Transverse colon (tissue), 4 donors: ENCODE measurements around the gene DCP1B. TPM values are rescaled to one million over a fixed set of nuclear protein-coding genes. Genes with fewer than 3 reads are reported as not detected.
A peak's percentile ranks its signal among the peaks of the same experiment; 100 is the strongest.

Source experiments
- DNase-seq: peaks from one replicate; pipeline ENCODE4 v3.0.0-alpha.2; 2019
- H3K27ac ChIP-seq, 4 donors: fragments of 200-600 bp; sonication (generic); 2 replicates each; pipeline ENCODE4 v1.5.1; 2016 to 2018; ENCODE audit warnings: inconsistent platforms in 4 of 4
- H3K27me3 ChIP-seq: fragments of 200-600 bp; sonication (generic); 2 replicates; pipeline ENCODE4 v1.5.1; 2017; ENCODE audit warnings: inconsistent platforms
- H3K36me3 ChIP-seq, 4 donors: fragments of 200-600 bp; sonication (generic); 2 replicates each; pipeline ENCODE4 v1.5.1; 2017 to 2019; ENCODE audit warnings: inconsistent platforms in 4 of 4
- H3K4me1 ChIP-seq, 4 donors: fragments of 200-600 bp; sonication (generic); 2 replicates each; pipeline ENCODE4 v1.5.1; 2017 to 2020; ENCODE audit warnings: inconsistent platforms in 4 of 4
- H3K4me3 ChIP-seq, 4 donors: fragments of 200-600 bp; sonication (generic); 1 replicate in 1 of 4; 2 replicates in 3 of 4; pipeline versions ENCODE4 v1.5.1 to v1.6.1; 2017 to 2019; ENCODE audit warnings: inconsistent platforms in 4 of 4
- H3K9me3 ChIP-seq, 2 donors: fragments of 200-600 bp; sonication (generic); 2 replicates each; pipeline ENCODE4 v1.5.1; 2017 to 2019; ENCODE audit warnings: inconsistent platforms in 2 of 2
- EP300 ChIP-seq: sonication (generic); formaldehyde crosslinking; IDR thresholded peaks from one replicate; pipeline ENCODE4 v1.6.1; 2017; ENCODE audit warnings: antibody characterized with exemption, low read depth
- POLR2A ChIP-seq: fragments of 450-650 bp; IDR thresholded peaks from one replicate; pipeline ENCODE4 v1.6.1; 2016; ENCODE audit warnings: antibody characterized with exemption, mild to moderate bottlenecking, moderate library complexity
- POLR2AphosphoS5 ChIP-seq, 3 donors: sonication (generic); formaldehyde crosslinking; IDR thresholded peaks; one replicate each; pipeline ENCODE4 v1.6.1; 2016; ENCODE audit warnings: antibody characterized with exemption in 3 of 3
- WGBS, 2 donors: methylation state at CpG; one replicate each; pipeline ENCODE4 v1.1.5; 2018; ENCODE audit warnings: low coverage in 1 of 2; 5-methylcytosine and 5-hydroxymethylcytosine counted together
- in situ Hi-C, 4 donors: fragments of 200-750 bp; cut with MboI; loops; one replicate each; pipeline versions ENCODE4 v1.15.0 to v1.15.1; 2017; ENCODE audit warnings: low sequenced_read_pairs in 3 of 4, low pct_ligation_motif_present in 1 of 4, low pct_unique_long_range_greater_than_20kb in 1 of 4
- intact Hi-C: fragments of 100-400 bp; cut with DNase I; formaldehyde crosslinking; loops from one replicate; pipeline ENCODE4 v1.15.1; 2023; ENCODE audit warnings: low total_unique reads
- total RNA-seq, 4 donors: library from RNA; depleted of rRNA; stranded (reverse); fragments of >200 nt; gene quantifications; one replicate each; pipeline ENCODE4 v1.1.0, GENCODE V29; 2016
- TF ChIP-seq, protein P1 (sequence below), 5 experiments: fragments of 200-600 bp in 3 of 5; fragments of 450-650 bp in 2 of 5; sonication (generic) in 3 of 5; IDR thresholded peaks; 1 replicate in 2 of 5; 2 replicates in 3 of 5; pipeline ENCODE4 v1.5.1; 2016 to 2017; ENCODE audit warnings: antibody characterized with exemption in 5 of 5, inconsistent platforms in 3 of 5, mild to moderate bottlenecking in 2 of 5, moderate library complexity in 1 of 5

The DCP1B gene
- total RNA-seq, 4 donors from 2014 or later, result 17.3 to 26.2 (median 20.6) TPM

DNA sequence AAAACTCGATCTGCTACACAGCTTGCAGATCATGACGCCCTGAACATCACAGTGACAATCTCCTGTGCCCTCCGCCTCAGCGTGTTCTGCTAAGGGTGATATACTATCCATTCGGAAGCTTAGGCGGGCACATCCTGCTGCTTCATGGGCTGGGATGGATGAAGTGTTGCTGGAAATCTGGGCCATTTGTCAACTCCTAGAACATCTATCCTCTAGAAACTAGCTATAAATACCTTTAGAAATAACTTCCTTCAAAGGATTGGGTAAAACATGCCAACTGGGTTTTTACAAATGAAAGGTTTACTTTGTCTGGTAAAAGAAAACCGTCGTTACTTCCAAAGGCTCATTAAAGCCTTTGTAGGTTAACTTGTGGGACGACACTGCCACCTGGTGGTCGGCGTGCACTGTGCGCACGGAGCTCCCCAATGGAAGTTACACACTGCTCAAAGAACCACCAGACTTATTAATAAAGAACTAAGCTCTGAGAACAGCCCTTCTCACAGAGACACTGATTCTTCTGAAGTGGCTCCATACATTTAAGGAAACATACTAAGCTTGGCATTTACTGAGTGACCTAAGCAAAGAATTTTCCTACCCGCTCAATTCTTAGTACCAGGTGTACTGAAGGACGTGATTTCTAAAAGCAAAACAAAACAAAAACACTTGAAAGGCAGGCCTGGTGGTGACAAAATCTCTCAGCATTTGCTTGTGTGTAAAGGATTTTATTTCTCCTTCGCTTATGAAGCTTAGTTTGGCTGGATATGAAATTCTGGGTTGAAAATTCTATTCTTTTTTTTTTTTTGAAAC is 64.3 kb downstream of the DCP1B start:
- H3K4me3 ChIP-seq, result peak overlapping the region in 1 of 4 donors; percentile 24
- peak; percentile 14 to 27 (median 23) for TF ChIP-seq POLR2AphosphoS5 (IDR thresholded peaks at IDR 0.05)
- TF ChIP-seq POLR2A, result no peak
- TF ChIP-seq, protein P1, sequence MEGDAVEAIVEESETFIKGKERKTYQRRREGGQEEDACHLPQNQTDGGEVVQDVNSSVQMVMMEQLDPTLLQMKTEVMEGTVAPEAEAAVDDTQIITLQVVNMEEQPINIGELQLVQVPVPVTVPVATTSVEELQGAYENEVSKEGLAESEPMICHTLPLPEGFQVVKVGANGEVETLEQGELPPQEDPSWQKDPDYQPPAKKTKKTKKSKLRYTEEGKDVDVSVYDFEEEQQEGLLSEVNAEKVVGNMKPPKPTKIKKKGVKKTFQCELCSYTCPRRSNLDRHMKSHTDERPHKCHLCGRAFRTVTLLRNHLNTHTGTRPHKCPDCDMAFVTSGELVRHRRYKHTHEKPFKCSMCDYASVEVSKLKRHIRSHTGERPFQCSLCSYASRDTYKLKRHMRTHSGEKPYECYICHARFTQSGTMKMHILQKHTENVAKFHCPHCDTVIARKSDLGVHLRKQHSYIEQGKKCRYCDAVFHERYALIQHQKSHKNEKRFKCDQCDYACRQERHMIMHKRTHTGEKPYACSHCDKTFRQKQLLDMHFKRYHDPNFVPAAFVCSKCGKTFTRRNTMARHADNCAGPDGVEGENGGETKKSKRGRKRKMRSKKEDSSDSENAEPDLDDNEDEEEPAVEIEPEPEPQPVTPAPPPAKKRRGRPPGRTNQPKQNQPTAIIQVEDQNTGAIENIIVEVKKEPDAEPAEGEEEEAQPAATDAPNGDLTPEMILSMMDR (IDR thresholded peaks at IDR 0.05), result peak; percentile 93 to 98 (median 96)
- WGBS, 2 donors, result 23 to 31% methylated on average over 9 to 16 of the region's 16 CpGs
- intact Hi-C loops, result loop anchor here (1.0 to 10.0 kb wide), 2 partner anchors 144 to 645 kb away; no protein-coding TSS in a partner anchor
- no peaks in the 10 kb centered on the region for H3K9me3 ChIP-seq
- peaks cover 0 to 12% (median 4%) of the 10 kb centered on the region in 4 donors for H3K36me3 ChIP-seq
- H3K27ac ChIP-seq, result peak overlapping the region; percentile 83 to 91 (median 88)
- in situ Hi-C loops, result loop anchor here (5.0 to 10.0 kb wide), 7 partner anchors 95 to 288 kb away; no protein-coding TSS in a partner anchor
- DNase-seq, result peak; percentile 91
- H3K4me1 ChIP-seq, result peaks cover 24 to 54% (median 44%) of the 10 kb centered on the region in 4 donors
- no peaks in the 10 kb centered on the region for H3K27me3 ChIP-seq

GRCh38 chr12:1939331-1939730 is 64.9 kb downstream of the DCP1B start:
- intact Hi-C loops (no loop called here), in situ Hi-C loops (loop anchor here (5.0 to 10.0 kb wide), 7 partner anchors 95 to 287 kb away; no protein-coding TSS in a partner anchor)
- TF ChIP-seq, protein P1 (IDR thresholded peaks at IDR 0.05), result no peak
- TF ChIP-seq POLR2AphosphoS5 (IDR thresholded peaks at IDR 0.05) (peak in 1 of 3 donors; percentile 9), POLR2A (peak; percentile 10), EP300 (no peak)
- WGBS, 2 donors, result 33 to 38% methylated on average over 3 to 10 of the region's 10 CpGs
- Histone ChIP-seq H3K4me3 (peak overlapping the region in 1 of 4 donors; percentile 24), H3K27me3 (no peaks in the 10 kb centered on the region), H3K27ac (peak overlapping the region; percentile 83 to 91 (median 88)), H3K4me1 (peaks cover 24 to 57% (median 44%) of the 10 kb centered on the region in 4 donors), H3K9me3 (no peaks in the 10 kb centered on the region), H3K36me3 (peaks cover 0 to 10% (median 3%) of the 10 kb centered on the region in 4 donors)
- DNase-seq, result no peak

DNA sequence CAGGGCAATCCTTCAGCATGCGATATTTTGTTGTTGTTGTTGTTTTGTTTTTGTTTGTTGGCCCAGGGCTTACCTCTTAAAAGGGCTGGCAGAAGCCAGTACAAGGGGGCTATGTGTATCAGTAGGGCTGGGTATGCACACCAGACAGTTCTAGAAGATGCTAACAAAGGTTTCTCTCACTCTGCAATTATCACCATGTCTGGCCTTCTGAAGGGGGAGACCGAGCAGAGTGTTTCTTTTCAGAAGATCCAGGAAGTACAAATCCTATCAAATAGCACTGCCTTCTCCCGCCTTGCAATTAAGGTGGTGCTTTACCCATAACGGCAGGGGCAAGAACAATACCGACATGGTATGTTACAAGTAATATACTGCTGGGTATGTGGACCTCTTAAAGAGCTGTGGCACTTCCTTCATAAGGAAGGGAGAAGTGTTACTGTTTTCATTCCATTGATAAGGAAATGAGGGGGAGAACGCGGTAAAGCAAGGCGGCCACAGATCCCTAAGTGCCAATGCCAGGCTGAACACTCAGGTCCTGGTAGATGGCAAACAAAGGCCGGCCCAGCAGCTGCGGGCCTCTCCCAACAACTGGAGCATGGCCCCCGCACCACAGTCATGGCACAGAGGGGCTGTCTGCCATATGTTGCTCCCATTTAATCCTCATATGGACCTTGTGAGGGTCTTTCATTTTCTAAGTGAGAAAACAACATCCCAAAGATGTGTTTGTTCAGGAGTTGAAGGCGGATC is 66.6 kb downstream of the DCP1B start:
- intact Hi-C loops, result no loop called here
- Histone ChIP-seq H3K27ac (peak overlapping the region; percentile 83 to 91 (median 88)), H3K9me3 (no peaks in the 10 kb centered on the region), H3K4me1 (peaks cover 28 to 65% (median 51%) of the 10 kb centered on the region in 4 donors), H3K4me3 (no peak overlapping the region), H3K36me3 (peaks cover 0 to 10% (median 3%) of the 10 kb centered on the region in 4 donors), H3K27me3 (no peaks in the 10 kb centered on the region)
- DNase-seq, result no peak
- in situ Hi-C loops, result loop anchor here (5.0 to 10.0 kb wide), 7 partner anchors 97 to 285 kb away; no protein-coding TSS in a partner anchor
- 29 to 60% methylated on average over 1 to 12 of the region's 12 CpGs for WGBS, 2 donors
- no peak for TF ChIP-seq POLR2AphosphoS5 (IDR thresholded peaks at IDR 0.05)
- no peak for TF ChIP-seq EP300
- TF ChIP-seq, protein P1 (IDR thresholded peaks at IDR 0.05), result no peak
- no peak for TF ChIP-seq POLR2A
